Epithelial cell of esophagus (primary cell): ENCODE results near the gene NQO2.
"Not testable (repeated sequence)": the region's sequence is repeated elsewhere in the genome, so short reads cannot be mapped to it uniquely, and the experiment has no call there.

ENCODE experiments used
- DNase-seq: peaks from one replicate; pipeline ENCODE4 v3.0.0; 2010; ENCODE audit warnings: low read depth
- H3K4me3 ChIP-seq: 2 replicates; pipeline ENCODE4 v1.5.1; 2011; ENCODE audit warnings: mild to moderate bottlenecking, low read length, control low read depth
- CTCF ChIP-seq: IDR thresholded peaks from 2 replicates; pipeline ENCODE4 v1.5.1; 2011; ENCODE audit warnings: low read depth, mild to moderate bottlenecking, low read length, control low read depth, inconsistent platforms; ENCODE audit not compliant: insufficient read depth; ENCODE audit errors: missing control alignments

NQO2 gene

DNA sequence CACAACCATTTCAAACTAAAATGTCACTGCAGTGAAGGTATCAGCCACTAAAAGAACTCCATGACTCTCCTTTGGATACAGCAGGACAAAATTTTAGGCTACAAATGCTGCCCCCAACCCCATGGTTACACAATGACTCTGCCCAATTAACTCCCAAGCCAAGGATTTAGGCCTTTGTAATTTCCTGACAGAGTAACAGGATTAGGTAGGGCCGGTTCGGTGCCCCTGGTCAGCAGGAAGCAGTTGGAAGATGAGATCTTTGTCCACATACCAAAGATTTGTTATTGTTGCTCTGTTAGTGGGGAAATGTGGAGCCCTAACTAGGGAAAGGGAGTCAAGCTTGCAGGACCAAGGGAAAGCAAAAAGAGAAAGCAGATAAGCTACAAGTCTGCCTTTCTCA lies 41.9 kb downstream of the NQO2 start:
- TF ChIP-seq CTCF, result no peak
- DNase-seq, result no peak
- no peak overlapping the region for H3K4me3 ChIP-seq

- no peak for TF ChIP-seq CTCF
- DNase-seq, result no peak
- H3K4me3 ChIP-seq, result no peak overlapping the region
These were observed 45.7 kb downstream of the NQO2 start for GRCh38 chr6:3045369-3045768.

GRCh38 chr6:3045777-3046176 lies 46.1 kb downstream of the NQO2 start:
- no peak overlapping the region for H3K4me3 ChIP-seq
- no peak for DNase-seq
- no peak for TF ChIP-seq CTCF

DNA sequence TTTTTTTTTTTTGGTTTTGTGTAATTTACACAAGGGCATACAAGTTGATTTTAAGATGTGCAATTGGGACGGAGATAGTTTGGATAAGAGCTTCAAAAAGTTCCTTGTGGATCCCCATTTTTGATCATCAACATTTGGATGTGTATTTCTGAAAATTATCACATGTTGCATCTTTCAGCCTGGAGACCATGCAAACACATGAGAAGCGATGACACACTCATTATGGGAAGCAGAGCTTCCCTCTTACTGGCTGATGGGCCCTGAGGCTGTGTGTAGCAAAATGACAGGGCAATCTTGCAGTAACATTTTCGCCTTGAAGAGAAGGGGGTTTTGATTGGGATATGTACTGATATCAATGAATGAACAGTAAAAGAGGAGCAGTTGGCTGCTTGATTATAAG lies 46.6 kb downstream of the NQO2 start:
- H3K4me3 ChIP-seq, result no peak overlapping the region
- peak; percentile 51 for DNase-seq
- no peak for TF ChIP-seq CTCF

DNA sequence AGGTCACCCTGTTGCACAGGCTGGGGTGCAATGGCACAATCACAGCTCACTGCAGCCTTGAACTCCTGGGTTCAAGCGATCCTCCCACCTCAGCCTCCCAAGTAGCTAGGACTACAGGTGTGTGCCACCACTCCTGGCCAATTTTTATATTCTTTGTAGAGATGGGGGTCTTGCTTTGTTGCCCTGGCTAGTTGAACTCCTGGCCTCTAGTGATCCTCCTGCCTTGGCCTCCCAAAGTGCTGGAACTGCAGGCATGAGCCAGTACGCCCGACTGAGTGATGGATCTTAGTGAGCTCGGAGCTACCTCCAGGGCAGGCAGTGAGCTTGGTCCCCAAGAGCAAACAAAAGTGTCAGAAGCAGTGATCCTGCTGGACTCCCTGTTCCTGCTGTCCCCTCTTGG lies 48.3 kb downstream of the NQO2 start:
- not testable (repeated sequence) for DNase-seq, H3K4me3 ChIP-seq

DNA sequence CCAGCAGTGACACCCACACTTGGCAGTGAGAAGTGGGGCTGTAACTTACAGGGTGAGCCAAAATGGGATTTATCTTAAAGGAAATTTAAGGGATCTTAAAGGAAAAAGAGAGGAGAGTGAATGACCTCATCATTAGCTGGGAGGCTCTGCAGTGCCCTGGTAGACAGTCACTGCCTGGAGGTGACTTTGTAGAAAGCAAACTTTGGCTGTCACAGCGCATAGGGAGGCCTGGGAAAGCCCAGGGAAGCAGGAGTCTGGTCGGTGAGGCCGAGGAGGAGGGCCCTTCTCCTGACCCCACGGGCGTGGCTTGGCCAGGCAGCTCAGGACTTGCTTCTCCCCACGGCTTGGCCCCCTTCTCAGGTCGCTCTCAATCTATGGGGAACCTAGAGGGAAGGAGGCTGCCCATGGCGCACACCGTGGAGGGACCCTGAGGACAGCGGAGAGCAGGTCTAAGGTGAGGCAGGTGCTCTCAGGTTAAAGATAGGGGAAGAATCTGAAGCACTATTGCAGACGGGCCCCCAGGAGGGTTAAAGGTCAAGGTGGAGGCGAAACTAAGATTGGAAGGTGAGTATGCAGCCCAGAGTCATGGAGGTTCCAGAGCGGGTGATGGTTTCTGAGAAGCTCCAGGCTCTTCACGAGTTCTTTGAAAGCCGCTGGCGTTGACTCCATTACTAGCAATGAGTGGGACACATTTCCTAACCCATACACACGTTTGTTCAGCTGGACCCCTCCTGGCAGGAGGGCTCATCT lies 53.0 kb downstream of the NQO2 start:
- DNase-seq, result no peak
- no peak overlapping the region for H3K4me3 ChIP-seq
- TF ChIP-seq CTCF, result no peak

DNA sequence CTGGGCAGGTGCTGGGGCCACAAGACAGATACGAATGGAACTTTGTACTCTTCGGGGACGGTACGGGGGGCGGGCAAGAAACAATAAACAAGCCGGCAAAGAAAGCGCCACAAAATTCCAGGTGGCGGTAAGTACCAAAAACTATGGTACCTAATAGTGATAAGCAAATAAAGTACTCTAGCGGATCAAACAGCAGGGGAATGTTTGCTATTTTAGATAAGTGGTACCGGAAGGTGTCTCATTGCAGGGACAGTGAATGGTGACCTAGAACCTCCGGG lies 53.5 kb downstream of the NQO2 start:
- no peak for TF ChIP-seq CTCF
- DNase-seq, result no peak
- peak overlapping the region; percentile 43 for H3K4me3 ChIP-seq

GRCh38 chr6:3054229-3055157 lies 54.8 kb downstream of the NQO2 start:
- peak; percentile 33 for DNase-seq
- H3K4me3 ChIP-seq, result peak overlapping the region; percentile 35

DNA sequence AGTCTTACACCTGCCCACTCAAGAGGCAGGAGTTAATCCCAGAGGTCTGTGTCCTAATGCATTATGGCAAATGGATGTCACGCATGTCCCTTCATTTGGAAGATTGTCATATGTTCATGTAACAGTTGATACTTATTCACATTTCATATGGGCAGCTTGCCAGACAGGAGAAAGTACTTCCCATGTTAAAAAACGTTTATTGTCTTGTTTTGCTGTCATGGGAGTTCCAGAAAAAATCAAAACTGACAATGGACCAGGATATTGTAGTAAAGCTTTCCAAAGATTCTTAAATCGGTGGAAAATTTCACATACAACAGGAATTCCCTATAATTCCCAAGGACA lies 55.4 kb downstream of the NQO2 start:
- not testable (repeated sequence) for H3K4me3 ChIP-seq, DNase-seq
